ENCODE data around the gene EPHA3.

Gene EPHA3

DNA sequence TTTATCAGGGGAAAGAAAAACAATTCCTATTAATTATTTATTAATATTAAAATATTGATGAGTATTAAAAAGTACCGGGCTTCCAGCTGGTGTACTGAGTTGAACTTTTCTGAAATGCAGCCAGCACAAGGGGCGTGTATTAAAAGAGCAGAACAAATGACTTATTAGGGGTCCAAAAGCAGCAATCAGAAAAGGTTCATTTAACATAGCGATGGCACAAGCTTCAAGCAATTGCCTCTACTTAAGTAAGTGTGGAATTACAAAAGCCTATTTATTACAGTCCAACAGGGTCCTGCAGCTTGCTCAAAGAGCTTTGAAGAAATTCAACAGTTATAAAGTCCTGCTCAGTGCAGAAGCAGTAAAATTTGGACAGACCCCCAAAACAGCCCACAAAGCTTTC lies 285.6 kb downstream of the EPHA3 start:
- TF ChIP-seq, protein P1, sequence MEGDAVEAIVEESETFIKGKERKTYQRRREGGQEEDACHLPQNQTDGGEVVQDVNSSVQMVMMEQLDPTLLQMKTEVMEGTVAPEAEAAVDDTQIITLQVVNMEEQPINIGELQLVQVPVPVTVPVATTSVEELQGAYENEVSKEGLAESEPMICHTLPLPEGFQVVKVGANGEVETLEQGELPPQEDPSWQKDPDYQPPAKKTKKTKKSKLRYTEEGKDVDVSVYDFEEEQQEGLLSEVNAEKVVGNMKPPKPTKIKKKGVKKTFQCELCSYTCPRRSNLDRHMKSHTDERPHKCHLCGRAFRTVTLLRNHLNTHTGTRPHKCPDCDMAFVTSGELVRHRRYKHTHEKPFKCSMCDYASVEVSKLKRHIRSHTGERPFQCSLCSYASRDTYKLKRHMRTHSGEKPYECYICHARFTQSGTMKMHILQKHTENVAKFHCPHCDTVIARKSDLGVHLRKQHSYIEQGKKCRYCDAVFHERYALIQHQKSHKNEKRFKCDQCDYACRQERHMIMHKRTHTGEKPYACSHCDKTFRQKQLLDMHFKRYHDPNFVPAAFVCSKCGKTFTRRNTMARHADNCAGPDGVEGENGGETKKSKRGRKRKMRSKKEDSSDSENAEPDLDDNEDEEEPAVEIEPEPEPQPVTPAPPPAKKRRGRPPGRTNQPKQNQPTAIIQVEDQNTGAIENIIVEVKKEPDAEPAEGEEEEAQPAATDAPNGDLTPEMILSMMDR (IDR thresholded peaks at IDR 0.05; ENCODE audit: low read depth, low read length), result no peak
- no peak for DNase-seq (ENCODE audit: extremely low read depth, low read depth)

DNA sequence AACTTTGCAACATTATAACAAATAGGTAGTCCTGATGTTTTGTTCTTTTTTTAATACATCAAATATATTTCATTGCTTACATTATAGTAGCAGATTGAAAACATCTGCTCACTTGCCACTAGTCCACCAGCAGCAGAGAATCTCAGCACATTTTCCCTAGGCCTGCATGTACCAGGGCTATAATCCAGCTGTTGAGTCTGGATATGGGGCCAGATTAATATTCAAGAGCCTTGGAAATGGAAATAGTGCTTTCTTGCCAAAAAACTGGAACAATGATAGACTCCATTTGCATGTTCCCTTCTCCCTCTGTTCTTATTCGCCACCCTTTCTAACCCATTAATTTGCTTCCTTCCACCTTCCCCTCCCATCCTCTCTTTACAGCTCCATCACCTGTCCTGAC lies 288.0 kb downstream of the EPHA3 start:
- no peak for DNase-seq (ENCODE audit: extremely low read depth, low read depth)
- TF ChIP-seq, protein P1 (IDR thresholded peaks at IDR 0.05; ENCODE audit: low read depth, low read length), result no peak

GRCh38 chr3:89395996-89396395 lies 288.6 kb downstream of the EPHA3 start:
- TF ChIP-seq, protein P1 (IDR thresholded peaks at IDR 0.05; ENCODE audit: low read depth, low read length), result no peak
- DNase-seq (ENCODE audit: extremely low read depth, low read depth), result no peak

DNA sequence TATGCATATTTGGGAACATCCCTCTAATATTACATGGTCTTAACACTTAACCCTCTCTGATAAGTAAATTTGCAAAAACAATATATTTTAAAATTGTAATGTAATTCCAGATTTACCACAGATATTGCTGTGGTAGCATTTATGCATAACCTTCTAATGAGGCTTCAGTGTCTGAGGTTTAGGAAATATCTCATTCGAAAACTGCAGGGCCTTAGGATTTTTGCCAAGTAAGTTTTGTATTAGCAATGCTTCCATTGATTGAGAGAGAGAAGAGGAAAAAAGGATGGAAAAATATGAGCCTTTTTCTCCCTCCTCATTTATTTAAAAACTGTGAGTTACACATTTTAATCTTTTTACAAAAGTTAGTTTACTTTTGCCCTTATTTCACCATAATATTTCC lies 294.6 kb downstream of the EPHA3 start:
- TF ChIP-seq, protein P1 (IDR thresholded peaks at IDR 0.05; ENCODE audit: low read depth, low read length), result no peak
- no peak for DNase-seq (ENCODE audit: extremely low read depth, low read depth)

DNA sequence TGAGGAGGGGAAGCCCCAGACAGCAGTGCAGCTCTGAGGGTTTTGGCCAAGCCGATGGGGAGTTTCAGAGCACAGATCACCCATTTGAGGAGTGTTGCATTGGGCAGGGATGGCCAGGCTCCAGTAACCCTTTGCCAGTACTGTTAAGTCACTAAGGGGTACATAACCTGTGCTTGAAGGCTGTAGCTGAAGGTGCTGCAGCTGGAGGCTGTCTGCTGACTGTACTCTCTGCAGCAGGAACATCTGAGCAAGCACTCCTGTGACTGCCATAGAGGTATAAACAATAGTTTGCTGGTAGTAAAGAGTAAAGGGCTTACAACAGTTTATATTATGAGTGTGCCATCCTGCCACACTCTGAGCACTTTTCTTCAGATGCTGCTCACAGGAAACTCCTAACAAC lies 297.8 kb downstream of the EPHA3 start:
- TF ChIP-seq, protein P1 (IDR thresholded peaks at IDR 0.05; ENCODE audit: low read depth, low read length), result no peak
- DNase-seq (ENCODE audit: extremely low read depth, low read depth), result no peak

GRCh38 chr3:89405593-89405992 lies 298.2 kb downstream of the EPHA3 start:
- TF ChIP-seq, protein P1 (IDR thresholded peaks at IDR 0.05; ENCODE audit: low read depth, low read length), result no peak
- no peak for DNase-seq (ENCODE audit: extremely low read depth, low read depth)

- DNase-seq (ENCODE audit: extremely low read depth, low read depth), result no peak
- TF ChIP-seq, protein P1 (IDR thresholded peaks at IDR 0.05; ENCODE audit: low read depth, low read length), result no peak
These were observed 303.8 kb downstream of the EPHA3 start for GRCh38 chr3:89411201-89411600.

Data from AG09319 (cell line).